ENCODE results near the gene CDH10.

The CDH10 gene

GRCh38 chr5:24475101-24475500, 169.7 kb downstream of the CDH10 start:
- DNase-seq = no peak

- no peak for DNase-seq
Measured at GRCh38 chr5:24474685-24475084, 170.1 kb downstream of the CDH10 start.

- no peak for DNase-seq
Measured at GRCh38 chr5:24472518-24472917, 172.3 kb downstream of the CDH10 start.

GRCh38 chr5:24444414-24444813, 200.4 kb downstream of the CDH10 start:
- no peak for DNase-seq

- DNase-seq = no peak
Measured at GRCh38 chr5:24439465-24439864, 205.3 kb downstream of the CDH10 start.
